ENCODE results near the gene KLK14. TPM values are rescaled to one million over a fixed set of nuclear protein-coding genes. Genes with fewer than 3 reads are reported as not detected.

KLK14 gene
- total RNA-seq, 6 experiments from 2014 or later = 0.23 TPM; not detected in 5

DNA sequence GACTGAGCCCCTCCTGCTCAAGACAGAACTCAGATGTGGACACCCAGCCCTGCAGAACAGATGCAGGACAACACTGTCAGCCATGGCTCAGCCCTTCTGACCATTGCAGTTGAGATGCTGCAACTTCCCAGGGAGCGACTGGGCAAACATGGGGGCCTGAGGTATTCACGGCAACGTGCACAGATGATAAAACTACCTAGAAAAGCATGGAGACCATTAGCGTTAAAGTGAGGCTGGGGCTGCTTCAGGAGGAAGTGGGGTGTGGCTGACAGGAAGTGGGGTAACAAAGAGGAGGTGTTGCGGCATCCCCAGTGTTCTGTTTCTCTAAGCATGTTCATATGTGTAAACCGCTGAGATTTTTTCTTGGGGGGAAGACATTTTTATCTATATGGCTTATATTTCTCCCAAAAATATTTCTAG is 40.7 kb upstream of the KLK14 start:
- Mint-ChIP-seq H3K27ac (no peak overlapping the region), H3K9me3 (peaks cover 4% of the 10 kb centered on the region; the same call in 1 of the 2 replicates), H3K4me1 (ENCODE audit: low read depth) (peaks cover 6% of the 10 kb centered on the region; the same call in 1 of the 2 replicates), H3K4me3 (no peak overlapping the region), H3K36me3 (ENCODE audit: low read depth) (no peaks in the 10 kb centered on the region), H3K27me3 (ENCODE audit: insufficient read depth) (peaks cover 15% of the 10 kb centered on the region)
- no peak for TF ChIP-seq CTCF (IDR thresholded peaks at IDR 0.05)
- no peak for DNase-seq

DNA sequence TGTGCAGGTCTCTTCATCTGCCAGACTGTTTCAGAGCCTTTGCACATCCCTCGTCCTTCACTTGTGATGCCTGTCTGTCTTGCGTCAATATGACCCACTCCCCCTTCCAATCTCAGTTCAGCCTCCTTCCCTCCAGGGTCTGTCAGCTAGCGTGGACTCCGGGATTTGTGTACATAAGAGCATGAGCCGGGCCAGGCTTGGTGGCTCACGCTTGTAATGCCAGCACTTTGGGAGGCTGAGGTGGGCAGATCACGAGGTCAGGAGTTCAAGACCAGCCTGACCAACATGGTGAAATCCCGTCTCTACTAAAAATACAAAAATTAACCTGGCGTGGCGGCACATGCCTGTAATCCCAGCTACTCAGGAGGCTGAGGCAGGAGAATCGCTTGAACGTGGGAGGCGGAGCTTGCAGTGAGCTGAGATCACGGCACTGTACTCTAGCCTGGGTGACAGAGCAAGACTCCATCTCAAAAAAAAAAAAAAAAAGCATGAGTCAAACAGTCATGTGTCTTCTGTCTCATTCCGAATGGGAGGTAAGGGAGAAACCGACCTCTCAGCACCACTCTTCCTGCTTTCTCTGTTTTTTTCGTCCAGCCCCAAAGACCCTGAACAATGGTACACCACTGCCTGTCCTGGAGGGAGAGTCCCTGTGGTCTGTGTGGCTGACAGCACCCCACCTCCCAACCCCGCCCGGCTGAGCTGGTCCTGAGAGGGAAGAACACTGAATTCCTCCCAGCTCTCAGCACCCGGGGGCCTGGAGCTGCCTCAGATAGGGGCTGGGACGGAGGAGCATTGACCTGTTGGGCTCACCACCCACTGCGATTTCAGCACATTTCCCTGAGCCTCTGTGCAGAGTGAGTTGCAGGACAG is 39.7 kb upstream of the KLK14 start:
- H3K36me3 Mint-ChIP-seq (ENCODE audit: low read depth) = no peaks in the 10 kb centered on the region
- DNase-seq = no peak
- H3K4me1 Mint-ChIP-seq (ENCODE audit: low read depth) = peaks cover 6% of the 10 kb centered on the region; the same call in 1 of the 2 replicates
- peaks cover 22% of the 10 kb centered on the region for H3K27me3 Mint-ChIP-seq (ENCODE audit: insufficient read depth)
- H3K27ac Mint-ChIP-seq = no peak overlapping the region
- H3K4me3 Mint-ChIP-seq = peak overlapping the region; percentile 64; the same call in 1 of the 2 replicates
- TF ChIP-seq CTCF (IDR thresholded peaks at IDR 0.05) = no peak
- H3K9me3 Mint-ChIP-seq = peaks cover 4% of the 10 kb centered on the region; the same call in 1 of the 2 replicates

DNA sequence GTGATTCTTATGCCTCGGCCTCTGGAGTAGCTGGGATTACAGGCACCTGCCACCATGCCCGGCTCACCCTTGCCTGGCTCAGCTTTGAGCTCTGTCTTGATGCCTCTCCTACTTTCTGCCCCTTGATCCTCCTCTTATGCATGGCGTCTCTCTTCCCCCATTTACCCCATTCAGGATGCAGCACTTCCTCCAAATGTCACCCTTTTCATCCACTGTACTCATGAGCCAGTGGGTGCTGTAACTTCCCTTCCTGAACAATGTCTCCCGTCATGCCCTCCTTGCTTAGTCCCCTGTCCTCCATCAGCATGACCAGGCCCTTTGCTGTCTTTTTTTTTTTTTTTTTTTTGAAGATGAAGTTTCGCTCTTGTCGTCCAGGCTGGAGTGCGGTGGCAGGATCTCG is 38.6 kb upstream of the KLK14 start:
- Mint-ChIP-seq H3K4me1 (ENCODE audit: low read depth) (peaks cover 6% of the 10 kb centered on the region; the same call in 1 of the 2 replicates), H3K27me3 (ENCODE audit: insufficient read depth) (peaks cover 24% of the 10 kb centered on the region), H3K27ac (no peak overlapping the region), H3K36me3 (ENCODE audit: low read depth) (no peaks in the 10 kb centered on the region), H3K9me3 (peaks cover 4% of the 10 kb centered on the region; the same call in 1 of the 2 replicates), H3K4me3 (no peak overlapping the region)
- TF ChIP-seq CTCF (IDR thresholded peaks at IDR 0.05) = no peak
- no peak for DNase-seq

DNA sequence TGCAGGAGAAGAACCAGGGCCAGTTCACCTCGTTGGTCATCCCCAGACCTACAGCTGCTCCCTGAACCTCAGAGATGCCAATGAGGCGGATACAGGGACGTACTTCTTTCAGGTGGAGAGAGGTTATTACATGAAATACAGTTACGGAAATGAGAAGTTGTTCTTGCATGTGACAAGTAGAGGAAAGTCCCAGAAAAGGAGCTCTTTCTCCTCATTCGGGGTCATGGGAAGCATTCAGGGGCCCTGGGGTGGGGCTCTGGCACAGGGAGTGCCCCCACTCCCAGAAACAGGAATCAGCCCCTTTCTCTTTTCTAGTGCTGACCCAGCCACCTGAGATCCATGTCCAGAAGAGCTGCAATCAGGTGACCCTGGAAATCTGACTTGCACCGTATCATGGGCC is 37.5 kb upstream of the KLK14 start:
- no peak overlapping the region for H3K27ac Mint-ChIP-seq
- TF ChIP-seq CTCF (IDR thresholded peaks at IDR 0.05) = no peak
- H3K27me3 Mint-ChIP-seq (ENCODE audit: insufficient read depth) = peaks cover 28% of the 10 kb centered on the region
- no peak for DNase-seq
- H3K36me3 Mint-ChIP-seq (ENCODE audit: low read depth) = no peaks in the 10 kb centered on the region
- no peak overlapping the region for H3K4me3 Mint-ChIP-seq
- peaks cover 6% of the 10 kb centered on the region; the same call in 1 of the 2 replicates for H3K4me1 Mint-ChIP-seq (ENCODE audit: low read depth)
- peaks cover 4% of the 10 kb centered on the region; the same call in 1 of the 2 replicates for H3K9me3 Mint-ChIP-seq

DNA sequence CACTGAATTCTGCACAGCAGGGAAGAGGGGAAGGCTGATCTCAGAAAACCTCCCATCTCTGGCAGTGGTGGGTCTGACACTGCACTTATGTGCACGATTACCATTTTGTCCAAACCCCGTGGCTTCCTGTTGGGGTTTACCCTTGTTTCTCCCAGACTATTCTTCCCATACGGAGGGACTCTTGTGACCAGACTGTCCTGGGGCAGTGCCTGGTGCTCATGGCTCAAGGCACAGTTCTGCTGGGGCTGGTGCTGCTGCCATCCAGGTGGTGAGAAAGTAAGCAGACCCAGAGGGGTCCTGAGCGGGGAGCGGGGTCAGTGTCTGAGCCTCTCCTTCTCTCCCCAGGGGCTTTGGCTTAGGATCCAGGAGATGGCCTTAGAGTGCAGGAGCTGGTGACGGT is 36.9 kb upstream of the KLK14 start:
- H3K36me3 Mint-ChIP-seq (ENCODE audit: low read depth) = no peaks in the 10 kb centered on the region
- no peak overlapping the region for H3K27ac Mint-ChIP-seq
- H3K27me3 Mint-ChIP-seq (ENCODE audit: insufficient read depth) = peaks cover 31% of the 10 kb centered on the region
- no peak for TF ChIP-seq CTCF (IDR thresholded peaks at IDR 0.05)
- no peak for DNase-seq
- H3K4me3 Mint-ChIP-seq = no peak overlapping the region
- peaks cover 4% of the 10 kb centered on the region; the same call in 1 of the 2 replicates for H3K9me3 Mint-ChIP-seq
- peaks cover 6% of the 10 kb centered on the region; the same call in 1 of the 2 replicates for H3K4me1 Mint-ChIP-seq (ENCODE audit: low read depth)

All from HFFc6 (cell line).